Left kidney (tissue), 2 donors: ENCODE results near the gene SCUBE1. TPM values are rescaled to one million over a fixed set of nuclear protein-coding genes. Genes with fewer than 3 reads are reported as not detected.

ENCODE experiments used
- DNase-seq: peaks from one replicate; pipeline ENCODE4 v3.0.0-alpha.2; 2013
- polyA plus RNA-seq: library from polyadenylated mRNA; unstranded; fragments of 120-200 nt; gene quantifications from one replicate; pipeline ENCODE4 v1.2.1, GENCODE V29; 2013; ENCODE audit not compliant: insufficient read length

SCUBE1 gene
- polyA plus RNA-seq, 1 donor = 8.7 TPM

- DNase-seq = no peak
Observed at GRCh38 chr22:43277987-43278601, 65.1 kb downstream of the SCUBE1 start.

- no peak for DNase-seq
Observed at GRCh38 chr22:43277091-43277490, 66.1 kb downstream of the SCUBE1 start.

GRCh38 chr22:43276321-43276720, 66.9 kb downstream of the SCUBE1 start:
- no peak for DNase-seq

DNA sequence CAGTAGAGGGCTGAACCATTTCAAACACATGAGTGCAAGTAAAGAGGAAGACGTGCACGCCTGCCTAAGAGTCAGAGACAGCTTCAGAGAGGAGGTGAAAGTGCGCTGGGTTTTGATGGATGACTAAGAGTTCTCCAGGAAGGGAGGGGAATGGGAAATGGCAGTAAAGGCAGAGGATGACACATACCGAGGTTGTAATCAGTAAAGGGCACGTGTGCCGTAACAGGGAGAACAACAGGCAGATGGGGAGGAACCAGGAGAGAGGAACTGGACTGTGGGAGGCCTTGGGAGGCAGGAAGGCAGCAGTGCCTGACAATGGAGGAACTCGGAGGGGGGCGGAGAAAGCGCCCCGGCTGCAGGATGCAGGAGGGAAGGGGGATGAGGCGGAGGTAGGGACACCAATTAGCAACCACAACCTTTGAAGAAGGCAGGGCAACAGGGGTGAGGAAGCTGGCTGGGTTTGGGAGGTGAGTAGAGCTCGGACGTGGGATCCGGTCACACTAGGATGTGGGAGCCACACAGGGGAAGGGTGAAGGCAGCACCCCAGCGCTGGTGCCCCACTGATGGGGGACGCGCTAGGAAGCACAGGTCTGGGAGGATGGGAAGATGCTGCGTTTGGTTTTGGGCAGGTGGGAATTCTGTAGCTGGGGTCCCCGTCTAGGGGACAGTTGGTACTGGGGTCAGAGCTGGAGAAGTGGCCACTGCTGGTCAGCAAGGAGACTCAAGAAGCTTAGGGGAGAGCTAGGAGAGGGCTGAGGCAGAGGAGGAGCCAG, 67.4 kb downstream of the SCUBE1 start:
- DNase-seq = no peak

DNA sequence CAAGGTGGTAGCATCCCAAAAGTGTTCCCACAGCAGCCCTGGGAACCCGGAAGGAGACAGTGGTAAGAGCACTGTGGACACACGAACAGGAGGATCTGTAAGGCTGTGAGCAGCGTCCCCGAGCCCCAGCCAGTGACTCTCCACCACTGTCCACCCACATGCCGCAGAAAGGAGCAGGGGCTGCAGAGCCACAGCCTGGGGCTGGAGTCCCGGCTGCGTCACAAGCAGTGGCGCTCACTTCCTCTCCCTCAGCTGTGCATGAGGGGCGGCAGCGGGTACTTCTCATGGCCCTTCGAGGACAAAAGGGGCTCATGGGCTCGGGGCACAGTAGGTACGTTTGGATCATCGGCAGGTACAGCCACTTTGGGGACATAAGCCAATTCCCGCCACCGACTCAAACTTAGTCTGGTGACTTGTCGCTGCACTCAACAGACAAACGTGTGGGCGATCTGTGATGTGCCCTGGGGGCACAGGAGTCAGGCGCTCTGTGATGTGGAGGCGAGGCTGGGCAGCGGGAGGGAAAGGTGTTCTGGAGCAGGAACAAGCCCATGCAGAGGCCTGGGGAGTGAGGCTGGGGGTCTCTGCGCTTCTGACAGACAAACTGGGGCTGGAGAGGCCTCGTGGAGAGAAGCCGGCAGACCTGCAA, 68.5 kb downstream of the SCUBE1 start:
- DNase-seq = no peak

DNA sequence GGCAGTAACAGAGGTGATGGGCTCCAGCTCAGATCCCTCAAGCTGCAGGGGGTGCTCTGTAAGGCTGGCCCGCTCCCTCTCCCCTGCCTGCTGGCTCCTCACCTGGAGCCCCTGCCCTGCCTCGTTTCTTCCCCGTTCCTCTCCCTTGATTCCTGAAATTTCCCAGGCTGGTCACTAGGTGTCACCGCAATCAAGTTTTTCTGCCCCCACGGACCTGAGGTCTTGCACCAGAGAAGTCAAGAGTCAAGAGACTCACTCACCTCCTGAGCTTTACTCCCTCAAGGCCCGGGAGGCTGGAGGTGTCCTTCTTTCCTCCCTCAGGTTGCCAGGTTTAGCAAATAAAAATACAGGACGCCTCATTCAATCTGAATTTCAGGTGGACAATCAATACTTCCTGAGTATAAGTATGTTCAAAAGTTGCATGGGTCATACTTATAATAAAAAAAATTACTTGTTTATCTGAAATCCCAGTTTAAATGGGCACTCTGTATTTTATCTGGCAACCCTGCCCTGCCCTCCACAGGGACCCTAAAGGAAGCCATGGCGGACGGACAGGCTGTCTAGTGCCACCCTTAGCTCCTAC, 69.2 kb downstream of the SCUBE1 start:
- no peak for DNase-seq

DNA sequence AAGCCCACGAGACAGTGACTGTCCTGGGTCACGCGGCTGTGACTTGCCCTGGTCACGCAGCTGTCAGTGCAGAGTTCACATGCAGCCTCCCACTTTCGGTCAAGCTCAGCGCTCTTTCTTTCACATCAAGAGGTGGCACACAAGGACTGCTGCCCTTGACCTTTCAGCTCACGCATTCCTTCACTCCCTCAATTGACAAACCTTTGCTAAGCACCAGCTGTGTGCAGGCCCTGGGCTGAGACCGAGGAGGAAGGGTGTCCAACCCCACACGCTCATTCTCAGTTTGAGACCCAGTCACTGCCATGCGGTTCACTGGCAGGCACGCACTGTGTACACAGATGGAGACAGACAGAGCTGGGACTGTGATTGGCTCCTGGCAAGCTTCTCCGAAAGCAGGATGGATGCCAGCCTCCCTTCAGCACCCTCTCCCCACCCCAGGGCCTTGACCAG, 70.3 kb downstream of the SCUBE1 start:
- DNase-seq = no peak

DNA sequence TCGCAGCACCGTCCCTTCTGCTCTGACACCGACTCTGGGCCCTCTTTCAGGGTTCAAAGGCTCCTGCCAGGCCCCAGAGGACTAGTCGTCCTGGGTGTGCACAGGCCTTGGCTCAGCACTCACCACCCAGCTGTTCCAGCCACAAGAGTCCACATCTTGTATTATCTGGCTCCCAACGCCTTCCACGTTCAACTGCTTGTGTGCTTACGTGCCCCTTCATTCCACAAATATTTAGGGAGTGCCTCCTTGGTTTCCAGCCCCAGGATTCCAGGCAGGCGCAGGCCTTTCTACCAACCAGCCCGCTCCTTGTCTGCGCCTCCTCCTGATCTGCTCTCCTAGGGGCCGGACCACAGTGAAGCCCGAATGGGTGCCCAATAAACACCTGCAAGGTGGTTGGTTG, 70.9 kb downstream of the SCUBE1 start:
- no peak for DNase-seq

- no peak for DNase-seq
Observed at GRCh38 chr22:43270949-43271348, 72.2 kb downstream of the SCUBE1 start.

- no peak for DNase-seq
Observed at GRCh38 chr22:43270314-43270908, 72.8 kb downstream of the SCUBE1 start.

- DNase-seq = no peak
Observed at GRCh38 chr22:43269646-43270045, 73.5 kb downstream of the SCUBE1 start.

DNA sequence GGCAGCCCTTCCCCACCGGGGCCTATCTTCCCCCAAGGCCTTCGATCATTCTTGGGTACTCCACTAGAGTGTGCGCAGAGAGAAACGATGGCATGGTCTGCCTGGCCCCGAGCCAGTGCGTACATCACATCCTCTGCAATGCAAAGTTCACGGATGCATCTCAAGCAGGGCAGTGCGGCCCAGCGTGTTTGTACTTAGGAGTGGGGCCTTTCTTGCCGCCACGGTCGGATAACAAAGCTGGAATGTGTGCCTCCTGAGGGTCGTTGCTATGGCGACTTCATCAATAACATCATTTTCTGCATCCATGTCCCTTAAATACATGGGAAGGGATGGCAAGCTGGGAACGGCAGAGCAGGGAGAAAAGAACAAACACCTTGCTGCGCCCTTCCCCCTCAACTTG, 73.9 kb downstream of the SCUBE1 start:
- no peak for DNase-seq

DNA sequence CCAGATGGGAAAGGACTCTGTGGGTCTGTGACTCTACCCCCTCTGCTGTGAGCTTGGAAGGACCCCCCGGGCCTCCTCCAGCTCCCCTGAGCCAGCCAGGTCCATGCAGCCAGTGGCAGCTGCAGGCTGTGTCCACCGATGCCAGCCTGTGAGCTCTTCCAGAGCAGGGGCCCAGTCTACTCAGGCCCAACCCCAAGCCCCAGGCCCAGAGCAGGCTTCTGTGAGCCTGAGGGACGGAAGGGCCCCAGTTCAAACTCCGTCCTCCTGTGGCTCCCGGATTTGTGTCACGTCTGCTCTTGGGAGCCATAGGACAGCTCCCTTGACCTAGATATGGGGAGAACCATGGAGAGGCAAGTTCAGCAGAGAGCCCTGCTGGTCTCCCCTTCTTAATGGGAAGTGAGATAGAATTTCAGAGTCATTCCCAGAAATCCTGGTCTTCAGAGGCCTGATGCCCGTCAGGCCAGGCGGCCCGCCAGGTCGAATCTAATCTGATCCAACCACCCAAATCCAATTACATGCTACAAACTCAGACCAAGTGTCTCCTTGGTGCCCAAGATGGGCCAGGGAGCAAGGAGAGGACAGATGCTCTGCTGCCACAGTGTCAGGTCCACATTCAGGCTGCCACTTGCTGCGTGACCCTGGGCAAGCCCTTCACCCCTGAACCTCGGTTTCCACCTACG, 75.1 kb downstream of the SCUBE1 start:
- no peak for DNase-seq

GRCh38 chr22:43267332-43267980, 75.7 kb downstream of the SCUBE1 start:
- DNase-seq = no peak

- DNase-seq = no peak
Observed at GRCh38 chr22:43266076-43266475, 77.1 kb downstream of the SCUBE1 start.

- DNase-seq = peak; percentile 83
Observed at GRCh38 chr22:43263645-43264514, 79.3 kb downstream of the SCUBE1 start.

GRCh38 chr22:43262990-43263644, 80.1 kb downstream of the SCUBE1 start:
- no peak for DNase-seq

GRCh38 chr22:43260331-43261231, 82.6 kb downstream of the SCUBE1 start:
- DNase-seq = no peak

- no peak for DNase-seq
Observed at GRCh38 chr22:43257961-43258360, 85.2 kb downstream of the SCUBE1 start.
